Neutrophil (primary cell): ENCODE measurements around the gene INCA1.

Source experiments
- H3K27ac ChIP-seq: fragments of 200-600 bp; sonication (generic); 2 replicates; pipeline ENCODE4 v1.5.1; 2016; ENCODE audit warnings: mild to moderate bottlenecking, moderate library complexity
- H3K27me3 ChIP-seq: fragments of 200-600 bp; sonication (generic); 2 replicates; pipeline ENCODE4 v1.6.0; 2016; ENCODE audit warnings: mild to moderate bottlenecking
- H3K36me3 ChIP-seq: fragments of 200-600 bp; sonication (generic); 2 replicates; pipeline ENCODE4 v1.5.1; 2017
- H3K4me1 ChIP-seq, 2 experiments: fragments of 200-600 bp in 1 of 2; sonication (generic) in 1 of 2; 1 replicate in 1 of 2; 2 replicates in 1 of 2; pipeline versions ENCODE4 v1.5.1 to v1.6.1; 2013 to 2016; ENCODE audit warnings: low read depth in 1 of 2, low read length in 1 of 2, mild to moderate bottlenecking in 1 of 2, moderate library complexity in 1 of 2; ENCODE audit not compliant: control insufficient read depth in 1 of 2, insufficient read depth in 1 of 2
- H3K4me3 ChIP-seq, 2 experiments: fragments of 200-600 bp in 1 of 2; sonication (generic) in 1 of 2; 1 replicate in 1 of 2; 2 replicates in 1 of 2; pipeline ENCODE4 v1.5.1; 2013 to 2016; ENCODE audit warnings: low read depth in 1 of 2, low read length in 1 of 2, mild to moderate bottlenecking in 1 of 2, moderate library complexity in 1 of 2
- H3K9me3 ChIP-seq: fragments of 200-600 bp; sonication (generic); 2 replicates; pipeline ENCODE4 v1.5.1; 2016
- TF ChIP-seq, protein P1 (sequence below): fragments of 200-600 bp; sonication (generic); IDR thresholded peaks from 2 replicates; pipeline ENCODE4 v1.5.1; 2016; ENCODE audit warnings: antibody characterized with exemption

Gene INCA1

DNA sequence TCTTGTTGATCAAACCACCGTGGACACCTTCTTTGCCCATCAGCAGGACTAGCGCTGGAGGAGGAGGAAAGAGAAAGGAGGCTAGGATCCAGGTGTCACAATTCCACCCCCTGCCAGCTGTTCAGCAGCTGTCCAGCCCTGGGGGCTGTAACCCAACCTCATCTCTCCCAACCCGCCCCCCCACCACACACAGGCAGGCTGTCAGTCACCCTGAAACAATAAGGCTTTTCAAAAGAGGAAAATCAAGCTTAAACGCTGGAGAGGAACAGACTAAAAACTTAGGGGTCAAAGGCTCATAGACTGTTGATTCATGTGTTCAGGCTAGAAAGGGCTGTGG lies 51.4 kb downstream of the INCA1 start:
- Histone ChIP-seq H3K9me3 (no peaks in the 10 kb centered on the region), H3K4me1 (peaks cover 79 to 91% of the 10 kb centered on the region in 2 experiments), H3K27me3 (no peaks in the 10 kb centered on the region), H3K27ac (peak overlapping the region; percentile 96), H3K4me3 (peak overlapping the region; percentile 99), H3K36me3 (peaks cover 39% of the 10 kb centered on the region)
- TF ChIP-seq, protein P1, sequence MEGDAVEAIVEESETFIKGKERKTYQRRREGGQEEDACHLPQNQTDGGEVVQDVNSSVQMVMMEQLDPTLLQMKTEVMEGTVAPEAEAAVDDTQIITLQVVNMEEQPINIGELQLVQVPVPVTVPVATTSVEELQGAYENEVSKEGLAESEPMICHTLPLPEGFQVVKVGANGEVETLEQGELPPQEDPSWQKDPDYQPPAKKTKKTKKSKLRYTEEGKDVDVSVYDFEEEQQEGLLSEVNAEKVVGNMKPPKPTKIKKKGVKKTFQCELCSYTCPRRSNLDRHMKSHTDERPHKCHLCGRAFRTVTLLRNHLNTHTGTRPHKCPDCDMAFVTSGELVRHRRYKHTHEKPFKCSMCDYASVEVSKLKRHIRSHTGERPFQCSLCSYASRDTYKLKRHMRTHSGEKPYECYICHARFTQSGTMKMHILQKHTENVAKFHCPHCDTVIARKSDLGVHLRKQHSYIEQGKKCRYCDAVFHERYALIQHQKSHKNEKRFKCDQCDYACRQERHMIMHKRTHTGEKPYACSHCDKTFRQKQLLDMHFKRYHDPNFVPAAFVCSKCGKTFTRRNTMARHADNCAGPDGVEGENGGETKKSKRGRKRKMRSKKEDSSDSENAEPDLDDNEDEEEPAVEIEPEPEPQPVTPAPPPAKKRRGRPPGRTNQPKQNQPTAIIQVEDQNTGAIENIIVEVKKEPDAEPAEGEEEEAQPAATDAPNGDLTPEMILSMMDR = no peak

DNA sequence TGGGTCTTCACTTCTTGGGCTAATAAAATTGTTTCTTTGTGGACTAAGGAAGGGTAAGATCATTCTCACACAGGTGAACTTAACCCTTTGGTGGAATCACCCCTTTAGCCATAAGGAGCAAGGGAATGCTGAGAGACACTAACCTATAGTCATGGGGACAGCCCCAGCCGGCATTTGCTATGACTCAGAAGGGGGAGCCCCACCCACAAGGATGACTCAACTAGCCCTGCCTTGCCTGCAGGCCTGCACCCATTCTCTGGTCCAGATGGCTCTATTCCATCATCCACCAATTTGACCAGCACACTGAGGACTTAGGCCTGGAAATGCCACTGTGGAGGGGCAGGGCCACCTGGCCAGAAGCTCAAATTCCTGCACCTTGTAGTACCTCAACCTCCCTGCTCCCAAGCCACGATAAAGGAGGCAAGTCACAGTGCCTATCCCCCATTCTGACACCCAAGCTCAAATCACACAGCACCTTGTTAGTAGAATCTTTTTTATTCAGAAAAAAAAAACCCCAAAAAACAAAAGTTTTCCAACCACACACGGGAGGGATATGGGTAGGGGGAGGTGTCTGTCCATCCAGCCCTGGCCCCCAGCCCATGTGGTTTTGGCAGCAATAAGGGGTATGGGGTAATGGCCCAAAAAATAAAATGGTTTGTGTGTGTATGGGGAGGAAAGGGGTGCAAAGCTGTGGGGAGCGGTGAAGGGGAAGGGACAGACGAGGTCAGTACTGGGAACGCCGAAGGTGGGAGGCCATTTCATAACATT lies 52.0 kb downstream of the INCA1 start:
- TF ChIP-seq, protein P1 = no peak
- no peaks in the 10 kb centered on the region for H3K9me3 ChIP-seq
- H3K27ac ChIP-seq = peak overlapping the region; percentile 96
- peaks cover 39% of the 10 kb centered on the region for H3K36me3 ChIP-seq
- H3K4me3 ChIP-seq = peak overlapping the region; percentile 99
- H3K4me1 ChIP-seq = peaks cover 78 to 91% of the 10 kb centered on the region in 2 experiments
- no peaks in the 10 kb centered on the region for H3K27me3 ChIP-seq

DNA sequence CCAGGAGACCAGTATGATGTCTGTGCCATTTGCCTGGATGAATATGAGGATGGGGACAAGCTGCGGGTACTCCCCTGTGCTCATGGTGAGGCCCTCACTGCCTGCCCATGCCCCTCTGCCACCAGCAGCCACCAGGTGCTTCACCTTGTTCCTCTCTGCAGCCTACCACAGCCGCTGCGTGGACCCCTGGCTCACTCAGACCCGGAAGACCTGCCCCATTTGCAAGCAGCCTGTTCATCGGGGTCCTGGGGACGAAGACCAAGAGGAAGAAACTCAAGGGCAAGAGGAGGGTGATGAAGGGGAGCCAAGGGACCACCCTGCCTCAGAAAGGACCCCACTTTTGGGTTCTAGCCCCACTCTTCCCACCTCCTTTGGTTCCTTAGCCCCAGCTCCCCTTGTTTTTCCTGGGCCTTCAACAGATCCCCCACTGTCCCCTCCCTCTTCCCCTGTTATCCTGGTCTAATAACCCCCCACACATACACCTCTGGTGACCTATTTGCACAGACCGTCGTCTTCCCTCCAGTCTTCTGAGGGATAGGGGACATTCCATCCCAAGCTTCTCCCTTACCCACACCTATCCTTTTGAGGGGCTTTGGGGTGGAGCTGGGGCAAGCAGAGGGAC lies 52.7 kb downstream of the INCA1 start:
- TF ChIP-seq, protein P1 = no peak
- no peaks in the 10 kb centered on the region for H3K27me3 ChIP-seq
- H3K4me1 ChIP-seq = peaks cover 74 to 91% of the 10 kb centered on the region in 2 experiments
- H3K9me3 ChIP-seq = no peaks in the 10 kb centered on the region
- H3K4me3 ChIP-seq = peak overlapping the region; percentile 99
- H3K36me3 ChIP-seq = peaks cover 39% of the 10 kb centered on the region
- peak overlapping the region; percentile 96 for H3K27ac ChIP-seq

DNA sequence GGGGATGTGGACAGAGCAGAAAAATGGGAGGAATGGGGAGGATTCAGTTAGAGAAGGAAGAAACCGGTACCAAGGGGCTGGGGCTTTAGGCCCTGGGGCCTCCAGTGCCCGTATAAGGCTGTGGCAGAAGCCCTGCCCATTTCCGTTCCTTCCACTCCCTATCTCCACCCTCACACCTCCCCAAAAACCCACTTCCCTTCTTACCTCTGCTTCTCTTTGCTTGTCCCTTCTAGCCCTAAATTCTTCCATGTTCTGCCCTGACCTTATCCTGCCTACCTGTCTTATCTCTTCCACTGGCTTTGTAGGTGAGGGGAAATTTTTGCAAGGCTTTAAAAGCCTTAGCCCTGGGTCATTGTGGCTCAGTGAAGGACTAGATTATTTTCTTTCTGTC lies 53.2 kb downstream of the INCA1 start:
- H3K36me3 ChIP-seq = peaks cover 39% of the 10 kb centered on the region
- H3K27me3 ChIP-seq = no peaks in the 10 kb centered on the region
- H3K4me1 ChIP-seq = peaks cover 78 to 91% of the 10 kb centered on the region in 2 experiments

DNA sequence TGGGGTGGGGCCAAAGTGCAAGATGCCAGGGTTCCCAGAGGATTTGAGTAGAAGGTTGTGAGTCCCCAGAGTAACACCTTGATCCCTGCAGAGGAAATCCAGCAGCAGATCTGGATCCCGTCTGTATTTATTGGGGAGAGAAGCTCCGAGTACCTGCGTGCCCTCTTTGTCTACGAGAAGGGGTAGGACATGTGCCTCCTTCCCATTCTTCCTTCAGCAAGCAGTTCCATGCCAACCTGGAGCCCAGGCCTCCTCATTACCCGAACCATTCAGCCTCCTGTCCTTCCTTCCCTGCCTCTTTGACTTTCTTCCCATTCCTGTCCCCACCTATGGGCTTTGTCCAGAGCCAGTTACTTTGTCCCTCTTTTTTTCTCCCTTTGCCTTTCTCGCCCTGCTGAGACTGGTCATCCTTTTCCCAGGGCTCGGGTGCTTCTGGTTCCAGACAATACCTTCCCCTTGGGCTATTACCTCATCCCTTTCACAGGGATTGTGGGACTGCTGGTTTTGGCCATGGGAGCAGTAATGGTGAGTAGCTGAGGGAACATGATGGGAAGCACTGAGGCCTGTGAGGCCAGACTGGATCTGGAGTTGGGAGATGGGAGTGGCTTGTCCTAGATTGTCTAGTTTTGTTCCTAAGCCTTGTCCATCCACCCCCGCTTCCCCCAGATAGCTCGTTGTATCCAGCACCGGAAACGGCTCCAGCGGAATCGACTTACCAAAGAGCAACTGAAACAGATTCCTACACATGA lies 54.4 kb downstream of the INCA1 start:
- peak overlapping the region; percentile 99 for H3K4me3 ChIP-seq
- no peaks in the 10 kb centered on the region for H3K9me3 ChIP-seq
- H3K36me3 ChIP-seq = peaks cover 46% of the 10 kb centered on the region
- H3K4me1 ChIP-seq = peaks cover 82 to 93% of the 10 kb centered on the region in 2 experiments
- TF ChIP-seq, protein P1 = no peak
- H3K27me3 ChIP-seq = no peaks in the 10 kb centered on the region
- H3K27ac ChIP-seq = peak overlapping the region; percentile 96

More for the DNA sequence above, 53.2 kb downstream of the INCA1 start:
- Histone ChIP-seq H3K4me3 (peak overlapping the region; percentile 99), H3K27ac (peak overlapping the region; percentile 96), H3K9me3 (no peaks in the 10 kb centered on the region)
- TF ChIP-seq, protein P1 = no peak
